ENCODE data around the gene ODF2L. TPM values are rescaled to one million over a fixed set of nuclear protein-coding genes. Genes with fewer than 3 reads are reported as not detected.
"Not testable (repeated sequence)": the region's sequence is repeated elsewhere in the genome, so short reads cannot be mapped to it uniquely, and the experiment has no call there.

Gene ODF2L
- total RNA-seq, 1 experiment from 2014 or later: 33.6 TPM

GRCh38 chr1:86352086-86352485, 44.0 kb downstream of the ODF2L start:
- no peaks in the 10 kb centered on the region for H3F3A ChIP-seq (ENCODE audit: insufficient read depth, low read depth)
- H2AFZ ChIP-seq: no peak overlapping the region
- DNase-seq: no peak
- peaks cover 29% of the 10 kb centered on the region for H3K36me3 ChIP-seq (ENCODE audit: low read depth)
- TF ChIP-seq CTCF (conservative IDR thresholded peaks at IDR 0.05) (no peak), EZH2 (IDR thresholded peaks at IDR 0.05; ENCODE audit: low read depth) (no peak)
- ChIA-PET CTCF (no interaction called here), POLR2A (ENCODE audit: unreplicated experiment) (no interaction called here)
- intact Hi-C loops (cut with micrococcal nuclease; ENCODE audit: unreplicated experiment): no loop called here
- H3K27me3 ChIP-seq (ENCODE audit: insufficient read depth, low read depth): no peaks in the 10 kb centered on the region
- no peaks in the 10 kb centered on the region for H3K79me2 ChIP-seq (ENCODE audit: low read depth)
- H4K20me1 ChIP-seq (ENCODE audit: insufficient read depth): no peaks in the 10 kb centered on the region
- H3K9me2 ChIP-seq (ENCODE audit: insufficient read depth): no peaks in the 10 kb centered on the region; the same call in 1 of the 2 replicates
- no peak overlapping the region for H3K27ac ChIP-seq
- BruUV-seq (replicated peaks): no TSS peak
- no peak overlapping the region for H3K4me2 ChIP-seq
- peaks cover 7% of the 10 kb centered on the region; the same call in 1 of the 2 replicates for H3K9me3 ChIP-seq (ENCODE audit: insufficient read depth, low read depth)
- H3K4me3 ChIP-seq: no peak overlapping the region
- no peaks in the 10 kb centered on the region for H3K4me1 ChIP-seq (replicated peaks; ENCODE audit: insufficient read depth)

GRCh38 chr1:86350230-86350629, 45.9 kb downstream of the ODF2L start:
- H3K27ac ChIP-seq; H3K9me2 ChIP-seq (ENCODE audit: insufficient read depth); H2AFZ ChIP-seq; POLR2A ChIA-PET (ENCODE audit: unreplicated experiment); H4K20me1 ChIP-seq (ENCODE audit: insufficient read depth); intact Hi-C loops (cut with micrococcal nuclease; ENCODE audit: unreplicated experiment); CTCF ChIA-PET; H3K9me3 ChIP-seq (ENCODE audit: insufficient read depth, low read depth); H3K27me3 ChIP-seq (ENCODE audit: insufficient read depth, low read depth); H3K4me2 ChIP-seq; H3K79me2 ChIP-seq (ENCODE audit: low read depth); H3K4me3 ChIP-seq; H3F3A ChIP-seq (ENCODE audit: insufficient read depth, low read depth); DNase-seq; H3K4me1 ChIP-seq (replicated peaks; ENCODE audit: insufficient read depth): not testable (repeated sequence)
- H3K36me3 ChIP-seq (ENCODE audit: low read depth): peaks cover 29% of the 10 kb centered on the region
- TSS peak; percentile 14 for BruUV-seq (replicated peaks)

- POLR2A ChIA-PET (ENCODE audit: unreplicated experiment): no interaction called here
- Histone ChIP-seq H3K4me2 (no peak overlapping the region), H3K4me3 (no peak overlapping the region), H3K27me3 (ENCODE audit: insufficient read depth, low read depth) (no peaks in the 10 kb centered on the region), H3K9me3 (ENCODE audit: insufficient read depth, low read depth) (0 out of 2 replicates have a peak, but pooled peaks cover 7% of the 10 kb centered on the region), H3K9me2 (ENCODE audit: insufficient read depth) (no peaks in the 10 kb centered on the region; the same call in 1 of the 2 replicates), H4K20me1 (ENCODE audit: insufficient read depth) (no peaks in the 10 kb centered on the region), H2AFZ (no peak overlapping the region), H3K4me1 (replicated peaks; ENCODE audit: insufficient read depth) (no peaks in the 10 kb centered on the region), H3K79me2 (ENCODE audit: low read depth) (no peaks in the 10 kb centered on the region), H3K36me3 (ENCODE audit: low read depth) (no peaks in the 10 kb centered on the region), H3F3A (ENCODE audit: insufficient read depth, low read depth) (no peaks in the 10 kb centered on the region), H3K27ac (no peak overlapping the region)
- intact Hi-C loops (cut with micrococcal nuclease; ENCODE audit: unreplicated experiment): no loop called here
- CTCF ChIA-PET: no interaction called here
- TF ChIP-seq EZH2 (IDR thresholded peaks at IDR 0.05; ENCODE audit: low read depth) (no peak), CTCF (conservative IDR thresholded peaks at IDR 0.05) (no peak)
- BruUV-seq (replicated peaks): no TSS peak
- no peak for DNase-seq
These were observed 49.7 kb downstream of the ODF2L start for GRCh38 chr1:86346388-86346787.

GRCh38 chr1:86345042-86345441, 51.1 kb downstream of the ODF2L start:
- no peak for TF ChIP-seq CTCF (conservative IDR thresholded peaks at IDR 0.05)
- TF ChIP-seq EZH2 (IDR thresholded peaks at IDR 0.05; ENCODE audit: low read depth): no peak
- no peaks in the 10 kb centered on the region for H4K20me1 ChIP-seq (ENCODE audit: insufficient read depth)
- no peak overlapping the region for H2AFZ ChIP-seq
- H3K36me3 ChIP-seq (ENCODE audit: low read depth): no peaks in the 10 kb centered on the region
- H3F3A ChIP-seq (ENCODE audit: insufficient read depth, low read depth): no peaks in the 10 kb centered on the region
- ChIA-PET CTCF (no interaction called here), POLR2A (ENCODE audit: unreplicated experiment) (no interaction called here)
- no peaks in the 10 kb centered on the region for H3K4me1 ChIP-seq (replicated peaks; ENCODE audit: insufficient read depth)
- H3K9me2 ChIP-seq (ENCODE audit: insufficient read depth): no peaks in the 10 kb centered on the region; the same call in 1 of the 2 replicates
- no TSS peak for BruUV-seq (replicated peaks)
- no peaks in the 10 kb centered on the region for H3K27me3 ChIP-seq (ENCODE audit: insufficient read depth, low read depth)
- H3K4me3 ChIP-seq: no peak overlapping the region
- DNase-seq: no peak
- H3K9me3 ChIP-seq (ENCODE audit: insufficient read depth, low read depth): no peaks in the 10 kb centered on the region
- H3K79me2 ChIP-seq (ENCODE audit: low read depth): no peaks in the 10 kb centered on the region
- intact Hi-C loops (cut with micrococcal nuclease; ENCODE audit: unreplicated experiment): no loop called here
- H3K27ac ChIP-seq: no peak overlapping the region
- no peak overlapping the region for H3K4me2 ChIP-seq

Measured in PC-9 (cell line).